Astrocyte (in vitro differentiated cells and primary cell): ENCODE measurements around the gene DGAT2. TPM values are rescaled to one million over a fixed set of nuclear protein-coding genes. Genes with fewer than 3 reads are reported as not detected.

Source experiments
- DNase-seq: peaks from one replicate; pipeline ENCODE4 v3.0.0-alpha.2; 2010; ENCODE audit warnings: low read depth
- FAIRE-seq: peaks from 2 replicates; lab custom pipeline; 2011; peaks lifted over from hg19 to GRCh38; lab: Jason Lieb, UNC
- H2AFZ ChIP-seq: 2 replicates; pipeline ENCODE4 v1.6.0; 2012; ENCODE audit warnings: low read depth, low read length, inconsistent platforms
- H3K27ac ChIP-seq: 2 replicates; pipeline ENCODE4 v1.5.1; 2011; ENCODE audit warnings: low read depth, low read length, inconsistent platforms
- H3K27me3 ChIP-seq: 2 replicates; pipeline ENCODE4 v1.6.0; 2011; ENCODE audit warnings: low read length, inconsistent platforms; ENCODE audit not compliant: insufficient read depth
- H3K36me3 ChIP-seq: 2 replicates; pipeline ENCODE4 v1.5.1; 2011; ENCODE audit warnings: low read length, inconsistent platforms; ENCODE audit not compliant: insufficient read depth
- H3K4me1 ChIP-seq: 2 replicates; pipeline ENCODE4 v1.5.1; 2011; ENCODE audit warnings: low read length, inconsistent platforms; ENCODE audit not compliant: insufficient read depth
- H3K4me2 ChIP-seq: 2 replicates; pipeline ENCODE4 v1.6.0; 2012; ENCODE audit warnings: low read length, inconsistent platforms
- H3K4me3 ChIP-seq: 2 replicates; pipeline ENCODE4 v1.5.1; 2011; ENCODE audit warnings: low read depth, mild to moderate bottlenecking, low read length, inconsistent platforms; ENCODE audit not compliant: insufficient read depth
- H3K79me2 ChIP-seq: 2 replicates; pipeline ENCODE4 v1.6.0; 2012; ENCODE audit warnings: mild to moderate bottlenecking, low read length, inconsistent platforms; ENCODE audit not compliant: insufficient read depth
- H3K9ac ChIP-seq: 2 replicates; pipeline ENCODE4 v1.6.0; 2012; ENCODE audit warnings: mild to moderate bottlenecking, low read length, inconsistent platforms
- H3K9me3 ChIP-seq: 2 replicates; pipeline ENCODE4 v1.5.1; 2012; ENCODE audit warnings: low read depth, mild to moderate bottlenecking, low read length, inconsistent platforms; ENCODE audit not compliant: insufficient read depth
- H4K20me1 ChIP-seq: 2 replicates; pipeline ENCODE4 v1.6.0; 2012; ENCODE audit warnings: low read length, inconsistent platforms; ENCODE audit not compliant: insufficient read depth
- H3K27ac Mint-ChIP-seq: one replicate; pipeline ENCODE4 v1.8.0; 2021; ENCODE audit warnings: mild to moderate bottlenecking, mixed read lengths; ENCODE audit not compliant: unreplicated experiment
- H3K27me3 Mint-ChIP-seq: one replicate; pipeline ENCODE4 v1.8.0; 2021; ENCODE audit warnings: low read depth, mixed read lengths; ENCODE audit not compliant: unreplicated experiment
- H3K36me3 Mint-ChIP-seq: one replicate; pipeline ENCODE4 v1.8.0; 2021; ENCODE audit warnings: low read depth, mixed read lengths; ENCODE audit not compliant: unreplicated experiment
- H3K4me1 Mint-ChIP-seq: one replicate; pipeline ENCODE4 v1.8.0; 2021; ENCODE audit warnings: low read depth, mixed read lengths; ENCODE audit not compliant: unreplicated experiment
- H3K4me3 Mint-ChIP-seq: one replicate; pipeline ENCODE4 v1.8.0; 2021; ENCODE audit warnings: mild to moderate bottlenecking, moderate library complexity, mixed read lengths; ENCODE audit not compliant: unreplicated experiment
- H3K9me3 Mint-ChIP-seq: one replicate; pipeline ENCODE4 v1.8.0; 2021; ENCODE audit warnings: mild to moderate bottlenecking, mixed read lengths; ENCODE audit not compliant: unreplicated experiment
- CTCF ChIP-seq: IDR thresholded peaks from 2 replicates; pipeline ENCODE4 v1.5.1; 2011; ENCODE audit warnings: low read depth, mild to moderate bottlenecking, inconsistent platforms, low read length, moderate library complexity; ENCODE audit not compliant: insufficient read depth
- EZH2 ChIP-seq: IDR thresholded peaks from 2 replicates; pipeline ENCODE4 v1.6.1; 2012; ENCODE audit warnings: mild to moderate bottlenecking, low read length, inconsistent platforms; ENCODE audit not compliant: insufficient read depth
- total RNA-seq: library from RNA; stranded (reverse); gene quantifications from 2 replicates; pipeline ENCODE4 v1.2.1, GENCODE V29; 2021

DGAT2 gene
- total RNA-seq, 1 donor from 2014 or later: 0.73 TPM

GRCh38 chr11:75810637-75811390 is 42.2 kb downstream of the DGAT2 start:
- no peaks in the 10 kb centered on the region for H3K9me3 ChIP-seq
- Mint-ChIP-seq H3K4me1 (peaks cover 5% of the 10 kb centered on the region), H3K4me3 (no peak overlapping the region), H3K27ac (no peak overlapping the region), H3K9me3 (no peaks in the 10 kb centered on the region), H3K36me3 (no peaks in the 10 kb centered on the region), H3K27me3 (no peaks in the 10 kb centered on the region)
- peaks cover under 1% of the 10 kb centered on the region for H4K20me1 ChIP-seq
- no peak for TF ChIP-seq EZH2
- TF ChIP-seq CTCF: no peak
- H3K9ac ChIP-seq: no peak overlapping the region
- H3K4me1 ChIP-seq: peaks cover 14% of the 10 kb centered on the region
- DNase-seq (no peak), FAIRE-seq (no peak)
- no peaks in the 10 kb centered on the region for H3K36me3 ChIP-seq
- H2AFZ ChIP-seq: no peak overlapping the region
- H3K4me3 ChIP-seq: no peak overlapping the region
- H3K27ac ChIP-seq: no peak overlapping the region
- peaks cover 6% of the 10 kb centered on the region for H3K79me2 ChIP-seq
- no peak overlapping the region for H3K4me2 ChIP-seq
- H3K27me3 ChIP-seq: no peaks in the 10 kb centered on the region

GRCh38 chr11:75811485-75811884 is 42.9 kb downstream of the DGAT2 start:
- Histone ChIP-seq H2AFZ (no peak overlapping the region), H3K36me3 (no peaks in the 10 kb centered on the region), H3K9ac (no peak overlapping the region), H3K4me2 (no peak overlapping the region), H3K4me1 (peaks cover 20% of the 10 kb centered on the region), H3K79me2 (peaks cover 13% of the 10 kb centered on the region), H3K27ac (no peak overlapping the region), H3K9me3 (no peaks in the 10 kb centered on the region), H3K27me3 (no peaks in the 10 kb centered on the region), H4K20me1 (peaks cover 7% of the 10 kb centered on the region), H3K4me3 (no peak overlapping the region)
- H3K36me3 Mint-ChIP-seq: no peaks in the 10 kb centered on the region
- H3K4me3 Mint-ChIP-seq: no peak overlapping the region
- DNase-seq: no peak
- H3K27ac Mint-ChIP-seq: no peak overlapping the region
- TF ChIP-seq CTCF: no peak
- no peak for TF ChIP-seq EZH2
- H3K4me1 Mint-ChIP-seq: peaks cover 5% of the 10 kb centered on the region
- no peaks in the 10 kb centered on the region for H3K27me3 Mint-ChIP-seq
- H3K9me3 Mint-ChIP-seq: no peaks in the 10 kb centered on the region
- FAIRE-seq: no peak

GRCh38 chr11:75812542-75813040 is 44.0 kb downstream of the DGAT2 start:
- Histone ChIP-seq H3K79me2 (peaks cover 24% of the 10 kb centered on the region), H3K4me2 (no peak overlapping the region), H3K27me3 (no peaks in the 10 kb centered on the region), H3K4me1 (peaks cover 25% of the 10 kb centered on the region), H3K27ac (no peak overlapping the region), H3K9me3 (no peaks in the 10 kb centered on the region), H3K4me3 (no peak overlapping the region), H3K36me3 (no peaks in the 10 kb centered on the region), H3K9ac (no peak overlapping the region), H4K20me1 (peaks cover 16% of the 10 kb centered on the region), H2AFZ (no peak overlapping the region)
- no peak overlapping the region for H3K4me3 Mint-ChIP-seq
- H3K36me3 Mint-ChIP-seq: no peaks in the 10 kb centered on the region
- H3K9me3 Mint-ChIP-seq: no peaks in the 10 kb centered on the region
- no peaks in the 10 kb centered on the region for H3K27me3 Mint-ChIP-seq
- H3K27ac Mint-ChIP-seq: no peak overlapping the region
- TF ChIP-seq EZH2: no peak
- TF ChIP-seq CTCF: no peak
- peaks cover 5% of the 10 kb centered on the region for H3K4me1 Mint-ChIP-seq
- no peak for DNase-seq
- no peak for FAIRE-seq
